Activated gamma-delta T cell treated with anti-CD3 and anti-CD28 coated beads, Interleukin-2, amount 50 U/mL, for 16 hours (primary cell): Measurements from ENCODE around the gene IGDCC3.

Experiments used
- DNase-seq: peaks from one replicate; pipeline ENCODE4 v3.0.0-alpha.2; 2020; ENCODE audit warnings: low read depth

The IGDCC3 gene

DNA sequence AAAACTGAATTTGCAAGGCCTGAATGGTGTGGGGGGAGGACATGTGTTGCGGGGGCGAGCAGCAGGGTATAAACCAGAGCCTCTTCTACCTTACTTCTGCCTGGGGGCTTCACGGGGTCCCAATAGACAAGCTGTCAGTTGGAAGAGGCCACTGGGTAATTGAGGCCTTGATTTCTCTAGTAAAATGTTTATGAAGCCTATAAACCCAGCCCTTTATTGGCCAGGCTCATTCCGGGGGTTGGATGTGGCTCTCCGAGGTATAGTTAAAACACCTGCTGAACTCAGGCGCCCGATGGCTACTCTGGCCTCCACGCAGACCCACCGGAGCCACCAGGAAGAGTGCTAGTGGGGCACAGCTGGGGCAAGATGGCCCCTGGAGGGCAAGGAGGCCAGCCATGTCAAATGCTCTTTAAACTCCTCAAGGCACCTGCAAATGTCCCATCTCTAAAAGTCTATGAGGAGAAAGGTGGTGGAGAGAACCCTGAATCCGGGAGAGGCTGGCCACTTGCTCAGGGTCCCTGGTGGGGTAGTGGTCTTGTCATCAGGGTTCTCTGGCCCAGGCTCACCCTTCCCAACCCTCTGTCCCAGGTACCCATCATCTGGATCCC lies 34.3 kb downstream of the IGDCC3 start:
- DNase-seq, result no peak

GRCh38 chr15:65342493-65342892 lies 35.3 kb downstream of the IGDCC3 start:
- no peak for DNase-seq

- no peak for DNase-seq
Measured at GRCh38 chr15:65339920-65340319, 37.9 kb downstream of the IGDCC3 start.

DNA sequence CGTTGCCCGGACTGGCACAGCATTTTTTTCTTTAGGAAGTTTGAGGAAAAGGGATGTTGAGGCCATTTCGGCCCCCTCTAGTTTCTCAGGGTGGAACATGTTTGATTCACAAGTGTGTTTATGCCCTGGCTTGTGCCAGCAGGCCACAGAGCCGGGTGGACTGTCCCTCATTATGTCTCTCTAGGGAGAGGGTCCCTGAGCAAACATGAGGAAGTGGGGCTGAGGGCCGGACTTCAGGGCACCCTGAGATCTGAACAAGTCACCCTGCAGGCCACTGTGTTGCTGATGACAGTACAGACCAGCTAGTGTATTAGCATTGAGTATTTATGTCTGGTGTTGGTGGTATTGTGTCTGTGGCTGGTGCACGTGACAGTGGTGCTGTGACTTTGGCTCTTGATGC lies 38.4 kb downstream of the IGDCC3 start:
- no peak for DNase-seq

DNA sequence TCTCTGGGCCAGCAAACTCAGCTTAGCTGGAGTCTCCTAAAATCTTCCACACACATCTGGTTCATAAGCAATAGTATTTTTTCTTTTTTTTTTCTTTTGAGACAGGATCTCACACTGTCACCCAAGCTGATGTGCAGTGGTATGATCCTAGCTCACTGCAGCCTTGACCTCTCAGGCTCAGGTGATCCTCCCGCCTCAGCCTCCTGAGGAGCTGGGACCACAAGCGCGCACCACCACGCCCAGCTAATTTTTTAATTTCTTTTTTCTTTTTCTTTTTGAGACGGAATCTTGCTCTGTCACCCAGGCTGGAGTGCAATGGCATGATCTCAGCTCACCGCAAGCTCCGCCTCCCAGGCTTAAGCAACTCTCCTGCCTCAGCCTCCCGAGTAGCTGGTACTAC lies 39.0 kb downstream of the IGDCC3 start:
- no peak for DNase-seq

DNA sequence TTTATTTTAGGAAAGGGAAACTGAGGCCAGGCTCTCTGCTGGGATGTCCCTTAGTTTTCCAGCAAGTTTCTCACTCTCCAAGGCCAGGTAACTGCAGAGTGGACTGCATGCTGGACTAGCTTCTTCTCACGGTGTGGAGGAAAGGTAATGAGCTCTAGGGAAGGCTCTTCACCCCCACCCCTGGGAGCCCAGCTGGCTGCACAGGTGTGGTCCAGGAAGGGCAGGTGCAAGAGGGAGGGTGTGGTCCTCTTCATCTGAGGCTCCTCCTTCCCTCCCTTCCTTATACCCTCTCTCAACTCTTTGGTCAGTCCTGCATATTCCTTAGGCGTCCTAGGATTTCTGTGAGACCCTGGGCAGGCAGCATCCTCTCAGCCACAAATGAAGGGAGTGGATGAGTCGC lies 39.4 kb downstream of the IGDCC3 start:
- no peak for DNase-seq

DNA sequence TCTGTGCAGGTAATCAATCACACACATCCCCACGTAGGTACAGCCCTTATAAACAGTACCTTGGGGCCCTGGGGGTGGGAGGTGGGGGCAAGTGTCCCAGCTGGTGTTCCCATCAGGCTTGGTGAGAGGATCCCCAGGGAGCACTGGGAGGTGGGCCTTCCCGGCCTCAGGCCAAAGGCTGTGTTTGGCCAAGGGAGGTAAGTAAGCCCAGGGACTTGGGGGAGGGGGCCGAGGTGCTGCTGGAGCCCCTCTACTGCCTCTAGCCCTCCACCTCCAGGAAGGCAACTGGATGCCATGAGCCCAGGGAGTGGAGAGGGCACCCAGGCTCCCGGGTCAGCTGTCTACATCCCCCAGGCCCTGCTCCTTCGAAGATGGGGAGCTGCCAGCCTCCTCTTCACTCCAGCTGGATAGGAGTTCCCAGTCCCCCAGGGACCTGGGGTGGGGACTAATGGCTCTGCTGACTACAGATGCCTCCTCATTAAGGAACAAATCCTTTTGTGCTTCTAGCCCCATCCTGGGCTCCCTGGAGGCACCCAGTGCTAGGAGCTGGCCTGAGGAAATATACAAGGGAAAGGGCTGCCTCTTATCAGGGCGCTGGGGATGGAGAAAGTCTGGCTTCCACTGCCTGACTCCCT lies 40.2 kb downstream of the IGDCC3 start:
- no peak for DNase-seq

- DNase-seq, result no peak
Measured at GRCh38 chr15:65336493-65337435, 41.0 kb downstream of the IGDCC3 start.

DNA sequence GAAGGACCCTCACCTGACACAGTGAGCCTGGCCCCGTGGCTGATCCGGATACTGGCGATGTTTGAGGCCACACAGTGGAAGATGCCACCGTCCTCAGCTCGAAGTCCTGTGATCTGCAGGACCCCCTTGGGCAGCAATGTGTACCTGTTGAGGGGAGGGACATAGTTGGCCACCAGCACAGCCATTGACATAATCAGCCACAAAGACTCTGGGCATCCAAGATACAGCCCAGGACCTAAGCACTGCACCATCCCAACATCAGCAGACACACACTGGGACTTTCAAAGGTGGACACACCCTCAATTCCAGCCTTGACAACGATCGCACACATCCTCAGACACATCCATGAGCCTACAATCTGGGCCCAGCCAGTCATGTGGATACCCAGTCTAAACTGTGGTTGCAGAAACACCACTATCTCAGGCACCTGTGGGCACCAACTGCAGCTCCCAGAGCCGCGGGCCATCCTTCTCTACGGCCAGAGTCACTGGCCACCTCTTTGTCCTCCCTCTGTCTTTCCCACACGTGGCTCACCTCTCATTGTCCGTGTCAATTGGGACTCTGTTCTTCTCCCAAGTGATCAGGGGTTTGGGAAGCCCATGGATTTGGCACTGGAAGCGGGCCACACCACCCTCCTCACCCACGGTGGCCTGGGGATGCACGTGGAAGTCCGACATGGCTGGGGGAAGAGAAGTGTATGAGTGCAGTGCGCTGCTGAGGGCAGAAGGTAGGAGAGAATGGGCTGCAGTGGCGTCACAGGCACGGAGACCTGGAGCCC lies 42.3 kb downstream of the IGDCC3 start:
- no peak for DNase-seq

GRCh38 chr15:65334586-65335231 lies 43.1 kb downstream of the IGDCC3 start:
- no peak for DNase-seq

- no peak for DNase-seq
Measured at GRCh38 chr15:65333856-65334255, 43.9 kb downstream of the IGDCC3 start.

GRCh38 chr15:65333148-65333820 lies 44.5 kb downstream of the IGDCC3 start:
- no peak for DNase-seq

DNA sequence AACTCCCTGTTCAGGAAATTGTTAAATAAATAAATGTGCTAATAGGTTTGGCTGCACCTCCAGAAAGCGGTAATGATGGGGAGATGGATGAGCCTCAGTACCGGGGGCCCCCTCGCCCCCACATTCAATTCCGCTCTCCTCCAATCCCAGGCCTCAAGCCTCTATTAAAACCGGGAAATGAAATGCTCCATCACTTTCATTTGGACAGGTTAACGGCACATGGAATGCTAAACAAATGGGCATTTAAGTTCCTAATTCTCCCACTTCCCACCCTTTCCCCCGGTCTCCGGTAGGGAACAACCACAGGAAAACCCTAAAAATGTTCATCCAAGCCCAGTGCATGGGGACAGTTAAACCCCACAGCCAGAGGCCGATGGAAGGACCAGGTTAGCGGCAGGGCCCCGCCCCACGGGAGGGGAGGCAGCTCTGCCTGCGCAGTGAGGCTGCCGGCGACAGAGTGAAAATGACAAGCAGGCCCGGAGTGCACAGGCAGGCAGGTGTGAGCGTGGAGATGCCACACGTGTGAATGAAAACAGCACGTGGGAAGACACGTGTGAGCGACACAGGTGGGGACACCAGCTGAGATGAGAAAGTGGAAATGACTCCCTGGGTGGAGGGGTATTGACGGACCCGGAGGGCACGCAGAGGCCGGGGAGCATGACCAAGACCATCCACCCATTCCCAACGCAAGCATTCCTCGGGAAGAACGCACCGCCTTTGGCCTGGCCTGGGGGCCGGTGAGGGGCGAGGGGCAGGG lies 45.2 kb downstream of the IGDCC3 start:
- DNase-seq, result no peak

DNA sequence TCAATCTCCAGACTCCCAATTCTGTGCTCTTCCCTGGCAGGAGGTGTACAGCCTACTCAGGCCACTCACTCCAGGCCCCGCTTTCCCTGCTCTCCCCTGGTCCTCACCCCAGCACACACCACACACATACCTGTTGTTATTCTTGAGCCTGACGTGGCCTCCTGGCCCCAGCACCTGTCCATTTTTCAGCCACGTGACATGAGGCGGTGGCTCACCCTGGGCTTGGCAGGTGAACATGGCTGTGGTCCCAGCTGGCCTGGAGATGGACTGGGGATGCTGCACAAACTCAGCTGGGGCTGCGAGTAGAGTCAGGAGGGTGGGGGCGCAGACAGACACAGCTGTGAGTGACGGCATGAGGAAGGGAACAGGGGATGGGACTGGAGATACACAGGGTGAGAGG lies 46.0 kb downstream of the IGDCC3 start:
- DNase-seq, result no peak

DNA sequence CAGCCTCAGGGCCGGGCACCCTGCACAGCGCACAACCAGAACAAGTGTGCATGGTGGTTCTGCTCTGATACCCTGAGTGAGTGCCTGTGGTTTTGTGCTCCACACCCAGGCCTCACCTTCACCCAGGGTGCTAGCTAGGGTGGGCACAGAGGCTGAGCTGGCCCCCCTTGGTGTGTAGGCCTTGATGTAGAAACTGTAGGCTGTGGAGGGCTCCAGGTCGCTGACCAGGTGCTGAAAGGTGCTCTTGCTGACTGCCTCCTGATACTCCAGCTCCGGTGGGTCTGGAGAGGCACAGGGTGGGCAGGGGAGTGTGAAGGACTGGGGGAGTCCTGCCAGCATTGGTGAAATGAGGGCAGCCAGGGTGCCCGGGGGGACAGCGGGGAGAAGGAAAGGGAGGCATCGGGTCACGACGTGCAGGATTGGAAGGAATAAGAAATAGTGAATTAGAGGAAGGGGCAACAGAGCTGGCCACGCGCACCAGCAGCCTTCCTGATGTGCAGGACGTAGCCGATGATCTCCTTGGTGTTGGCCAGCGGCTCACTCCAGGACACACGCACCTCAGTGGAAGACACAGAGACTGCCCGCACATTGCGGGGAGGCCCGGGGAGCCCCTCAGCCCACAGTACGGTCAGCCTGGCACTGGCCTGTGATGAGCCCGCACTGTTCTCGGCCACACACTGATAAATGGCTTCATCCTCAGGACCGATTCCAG lies 46.7 kb downstream of the IGDCC3 start:
- no peak for DNase-seq

DNA sequence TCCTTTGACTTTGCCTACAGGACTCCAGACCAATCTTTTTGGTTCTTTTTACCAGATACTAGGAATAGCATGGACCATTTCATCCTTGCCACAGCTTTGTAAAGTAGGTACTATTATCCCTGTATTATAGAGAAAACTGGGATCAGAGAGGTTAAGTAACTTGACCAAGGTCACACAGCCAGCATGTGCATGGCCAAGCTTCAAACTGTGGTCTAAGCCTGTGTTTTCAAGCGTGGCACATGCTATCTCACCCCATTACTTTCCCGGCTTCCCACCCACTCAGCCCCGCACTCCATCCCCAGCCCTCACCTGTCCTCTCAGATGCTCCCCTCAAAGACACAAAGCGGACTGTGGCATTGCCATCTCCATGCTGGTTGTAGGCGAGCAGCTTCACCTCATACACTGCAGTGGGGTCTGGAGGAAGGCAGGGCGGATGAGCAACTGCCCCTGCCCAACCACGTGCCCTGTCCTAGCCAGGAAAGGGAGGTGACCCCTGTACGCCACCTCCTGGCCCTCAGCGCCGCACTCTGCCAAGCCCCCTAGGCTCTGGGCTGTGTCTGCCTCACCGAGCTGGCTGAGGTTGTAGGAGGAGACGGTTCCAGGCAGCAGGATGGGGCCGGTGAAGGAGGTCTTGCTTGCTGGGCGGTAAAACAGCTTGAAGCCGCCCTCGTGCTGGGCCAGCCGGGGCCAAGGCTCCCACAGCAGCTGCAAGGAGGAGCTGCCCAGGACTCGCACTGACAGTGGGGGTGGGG lies 47.6 kb downstream of the IGDCC3 start:
- no peak for DNase-seq

GRCh38 chr15:65329288-65329983 lies 48.4 kb downstream of the IGDCC3 start:
- DNase-seq, result no peak

- no peak for DNase-seq
Measured at GRCh38 chr15:65328506-65329287, 49.1 kb downstream of the IGDCC3 start.
